Measurements from ENCODE around the gene SNX30. TPM values are rescaled to one million over a fixed set of nuclear protein-coding genes. Genes with fewer than 3 reads are reported as not detected.
A peak's percentile ranks its signal among the peaks of the same experiment; 100 is the strongest.

SNX30 gene
- total RNA-seq, 2 donors from 2014 or later, result 6.3 to 38.7 TPM

- no peaks in the 10 kb centered on the region for H3K4me1 ChIP-seq (replicated peaks)
- intact Hi-C loops (cut with DNase I), result no loop called here
- TF ChIP-seq CTCF (IDR thresholded peaks at IDR 0.05) (no peak), POLR2AphosphoS5 (IDR thresholded peaks at IDR 0.05) (no peak), POLR2A (IDR thresholded peaks at IDR 0.05) (no peak)
- no peak overlapping the region for H3K27ac ChIP-seq
- no peak overlapping the region for H3K4me3 ChIP-seq
- no peaks in the 10 kb centered on the region for H3K27me3 ChIP-seq (replicated peaks; ENCODE audit: insufficient read depth)
- WGBS, result 72% methylated on average over 4 of the region's 4 CpGs
- H3K36me3 ChIP-seq, result no peaks in the 10 kb centered on the region
- no peak for DNase-seq (ENCODE audit: low spot score)
- no peaks in the 10 kb centered on the region for H3K9me3 ChIP-seq
Measured at GRCh38 chr9:112872019-112872418, 121.5 kb downstream of the SNX30 start.

GRCh38 chr9:112873773-112874405 lies 123.3 kb downstream of the SNX30 start:
- Histone ChIP-seq H3K9me3 (no peaks in the 10 kb centered on the region), H3K27ac (no peak overlapping the region), H3K27me3 (replicated peaks; ENCODE audit: insufficient read depth) (no peaks in the 10 kb centered on the region), H3K36me3 (no peaks in the 10 kb centered on the region), H3K4me3 (no peak overlapping the region), H3K4me1 (replicated peaks) (no peaks in the 10 kb centered on the region)
- DNase-seq (ENCODE audit: low spot score), result no peak
- intact Hi-C loops (cut with DNase I), result no loop called here
- 94% methylated on average over 4 of the region's 4 CpGs for WGBS
- TF ChIP-seq POLR2AphosphoS5 (IDR thresholded peaks at IDR 0.05), result no peak
- TF ChIP-seq POLR2A (IDR thresholded peaks at IDR 0.05), result no peak
- TF ChIP-seq CTCF (IDR thresholded peaks at IDR 0.05), result no peak

DNA sequence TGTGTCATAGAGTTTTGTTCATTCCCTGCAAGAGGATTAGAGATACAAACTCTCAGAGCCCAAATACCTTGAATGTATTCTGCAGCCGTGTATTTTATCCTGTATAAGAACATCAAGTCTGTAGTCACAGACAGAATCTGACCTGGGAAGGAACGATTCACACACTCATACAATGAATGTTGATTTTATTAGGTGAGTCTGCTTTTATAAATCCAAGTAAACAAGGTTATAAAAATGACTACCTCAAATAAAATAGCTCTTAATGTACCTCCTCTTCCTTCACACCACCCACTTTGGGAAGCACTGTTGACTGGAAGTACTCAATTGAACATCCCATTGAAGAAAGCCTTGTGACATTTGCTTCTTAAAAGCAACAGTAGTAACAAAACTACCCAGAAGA lies 128.2 kb downstream of the SNX30 start:
- Histone ChIP-seq H3K4me3 (no peak overlapping the region), H3K27me3 (replicated peaks; ENCODE audit: insufficient read depth) (no peaks in the 10 kb centered on the region), H3K36me3 (no peaks in the 10 kb centered on the region), H3K27ac (no peak overlapping the region), H3K4me1 (replicated peaks) (no peaks in the 10 kb centered on the region), H3K9me3 (no peaks in the 10 kb centered on the region)
- TF ChIP-seq POLR2AphosphoS5 (IDR thresholded peaks at IDR 0.05) (peak; percentile 38), POLR2A (IDR thresholded peaks at IDR 0.05) (no peak)
- intact Hi-C loops (cut with DNase I), result no loop called here
- DNase-seq (ENCODE audit: low spot score), result no peak
- 58% methylated on average over 2 of the region's 2 CpGs for WGBS

GRCh38 chr9:112880650-112881049 lies 130.1 kb downstream of the SNX30 start:
- no peak for TF ChIP-seq POLR2AphosphoS5 (IDR thresholded peaks at IDR 0.05)
- WGBS, result 100% methylated on average over 1 of the region's 1 CpG
- no peaks in the 10 kb centered on the region for H3K36me3 ChIP-seq
- no peaks in the 10 kb centered on the region for H3K27me3 ChIP-seq (replicated peaks; ENCODE audit: insufficient read depth)
- intact Hi-C loops (cut with DNase I), result no loop called here
- no peak for DNase-seq (ENCODE audit: low spot score)
- H3K4me1 ChIP-seq (replicated peaks), result no peaks in the 10 kb centered on the region
- H3K27ac ChIP-seq, result no peak overlapping the region
- no peaks in the 10 kb centered on the region for H3K9me3 ChIP-seq
- H3K4me3 ChIP-seq, result no peak overlapping the region

DNA sequence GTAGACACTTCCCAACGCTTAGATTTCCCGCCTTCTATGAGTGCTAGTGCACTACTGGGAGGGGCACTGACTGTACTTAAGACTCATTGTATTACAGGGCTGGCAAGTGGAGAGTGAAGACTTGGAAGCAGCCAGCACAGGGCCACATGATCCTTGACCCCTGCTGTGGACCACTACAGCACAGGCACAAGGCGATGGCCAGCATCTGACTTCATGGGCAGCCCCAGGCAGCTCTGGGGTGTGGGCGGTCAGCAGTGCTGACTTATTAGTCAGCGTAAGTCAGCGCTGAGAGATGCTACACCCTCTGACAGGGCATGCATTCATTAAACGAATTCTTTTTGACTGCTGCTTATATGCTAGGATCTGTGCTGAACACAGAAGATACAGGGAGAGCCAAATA lies 130.8 kb downstream of the SNX30 start:
- no peaks in the 10 kb centered on the region for H3K9me3 ChIP-seq
- H3K27ac ChIP-seq, result no peak overlapping the region
- no peaks in the 10 kb centered on the region for H3K36me3 ChIP-seq
- WGBS, result 91% methylated on average over 6 of the region's 7 CpGs
- no peaks in the 10 kb centered on the region for H3K4me1 ChIP-seq (replicated peaks)
- intact Hi-C loops (cut with DNase I), result no loop called here
- H3K4me3 ChIP-seq, result no peak overlapping the region
- no peaks in the 10 kb centered on the region for H3K27me3 ChIP-seq (replicated peaks; ENCODE audit: insufficient read depth)
- TF ChIP-seq CTCF (IDR thresholded peaks at IDR 0.05) (no peak), POLR2AphosphoS5 (IDR thresholded peaks at IDR 0.05) (no peak), POLR2A (IDR thresholded peaks at IDR 0.05) (no peak)
- DNase-seq (ENCODE audit: low spot score), result no peak

DNA sequence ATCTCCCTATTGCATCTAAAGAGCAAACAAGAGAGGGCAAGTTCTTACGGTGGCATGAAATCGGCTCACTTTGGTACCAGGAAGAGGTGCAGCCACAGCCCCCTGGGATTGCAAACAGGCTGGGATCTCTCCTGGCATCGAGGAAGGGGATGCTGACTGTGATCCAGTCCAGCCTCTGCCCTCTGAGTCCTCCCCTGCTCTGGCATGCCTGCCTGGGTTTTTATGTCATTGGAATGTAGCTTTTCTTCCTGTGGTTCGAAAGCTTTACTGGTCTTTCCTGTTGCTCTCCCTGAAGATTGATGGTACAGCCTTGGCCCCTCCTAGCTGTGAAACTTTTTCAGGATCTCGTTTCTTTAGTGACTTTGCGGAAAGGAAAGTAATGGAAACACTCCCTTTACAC lies 133.5 kb downstream of the SNX30 start:
- H3K36me3 ChIP-seq, result no peaks in the 10 kb centered on the region
- no peaks in the 10 kb centered on the region for H3K9me3 ChIP-seq
- H3K4me3 ChIP-seq, result no peak overlapping the region
- DNase-seq (ENCODE audit: low spot score), result no peak
- intact Hi-C loops (cut with DNase I), result no loop called here
- no peaks in the 10 kb centered on the region for H3K27me3 ChIP-seq (replicated peaks; ENCODE audit: insufficient read depth)
- TF ChIP-seq POLR2AphosphoS5 (IDR thresholded peaks at IDR 0.05) (no peak), CTCF (IDR thresholded peaks at IDR 0.05) (no peak), POLR2A (IDR thresholded peaks at IDR 0.05) (no peak)
- H3K4me1 ChIP-seq (replicated peaks), result no peaks in the 10 kb centered on the region
- H3K27ac ChIP-seq, result no peak overlapping the region
- 26% methylated on average over 6 of the region's 6 CpGs for WGBS

Measured in prostate gland (tissue), 2 donors.